Measurements from ENCODE around the gene SLC8A2.

SLC8A2 gene

GRCh38 chr19:47458672-47459071 lies 13.0 kb downstream of the SLC8A2 start:
- no peak for TF ChIP-seq CTCF (IDR thresholded peaks at IDR 0.05; ENCODE audit: borderline replicate concordance, insufficient read depth, low read depth, low read length)
- no peak overlapping the region for H3K4me3 ChIP-seq (ENCODE audit: low read depth, low read length)

DNA sequence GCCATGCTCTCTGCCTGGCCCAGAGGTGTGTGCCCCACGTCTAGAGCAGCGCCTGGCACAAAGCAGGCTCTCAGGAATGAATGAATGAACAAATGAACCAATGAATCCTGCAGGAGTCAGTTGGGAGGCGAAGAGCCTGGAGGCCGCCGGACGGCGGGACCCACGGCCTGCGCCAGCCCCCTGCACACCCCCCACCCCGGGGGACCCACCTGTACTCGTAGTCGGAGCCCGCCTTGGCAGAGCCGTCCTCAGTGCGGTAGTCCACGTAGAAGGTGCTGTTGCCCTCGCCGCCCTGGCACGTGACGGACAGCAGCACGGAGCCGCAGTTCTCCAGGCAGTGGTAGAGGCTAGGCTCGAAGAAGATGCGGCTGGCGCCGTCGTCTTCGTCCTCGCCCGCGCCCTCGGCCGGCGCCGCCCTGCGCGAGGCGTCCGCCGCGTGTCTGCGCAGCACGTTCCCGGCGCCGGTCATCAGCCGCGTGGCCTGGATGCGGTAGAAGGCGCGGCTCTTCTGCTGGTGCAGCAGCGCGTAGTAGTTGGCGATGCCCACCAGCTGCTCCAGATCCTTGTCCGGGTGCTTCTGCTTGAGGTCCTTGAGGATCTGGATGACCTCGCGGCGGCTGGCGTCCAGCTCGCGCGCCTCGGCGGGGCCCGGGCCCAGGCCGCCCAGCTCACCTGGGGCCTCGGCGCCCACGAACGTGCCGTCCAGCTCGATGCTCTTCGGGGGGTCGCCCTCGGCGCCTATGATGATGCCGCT lies 14.8 kb downstream of the SLC8A2 start:
- H3K4me3 ChIP-seq (ENCODE audit: low read depth, low read length): no peak overlapping the region
- TF ChIP-seq CTCF (IDR thresholded peaks at IDR 0.05; ENCODE audit: borderline replicate concordance, insufficient read depth, low read depth, low read length): no peak

GRCh38 chr19:47450478-47450877 lies 21.2 kb downstream of the SLC8A2 start:
- H3K4me3 ChIP-seq (ENCODE audit: low read depth, low read length): no peak overlapping the region
- no peak for TF ChIP-seq CTCF (IDR thresholded peaks at IDR 0.05; ENCODE audit: borderline replicate concordance, insufficient read depth, low read depth, low read length)

DNA sequence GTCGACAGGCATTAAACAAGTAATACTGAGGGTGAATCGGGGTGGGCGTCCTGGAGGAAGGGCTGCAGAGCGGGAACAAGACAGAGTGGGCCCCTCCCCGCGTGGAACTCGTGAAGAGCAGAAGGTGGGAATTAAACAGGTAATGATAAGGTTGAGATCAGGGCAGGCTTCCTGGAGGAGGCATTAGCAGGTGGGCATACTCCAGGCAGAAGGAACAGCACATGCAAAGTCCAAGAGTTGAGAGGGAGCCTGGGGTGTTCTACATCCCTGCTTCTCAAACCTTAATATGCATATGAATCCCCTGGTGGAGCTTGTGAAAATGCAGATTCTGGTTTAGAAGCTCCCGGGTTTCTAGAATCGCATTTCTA lies 23.3 kb downstream of the SLC8A2 start:
- TF ChIP-seq CTCF (IDR thresholded peaks at IDR 0.05; ENCODE audit: borderline replicate concordance, insufficient read depth, low read depth, low read length): no peak
- H3K4me3 ChIP-seq (ENCODE audit: low read depth, low read length): no peak overlapping the region

DNA sequence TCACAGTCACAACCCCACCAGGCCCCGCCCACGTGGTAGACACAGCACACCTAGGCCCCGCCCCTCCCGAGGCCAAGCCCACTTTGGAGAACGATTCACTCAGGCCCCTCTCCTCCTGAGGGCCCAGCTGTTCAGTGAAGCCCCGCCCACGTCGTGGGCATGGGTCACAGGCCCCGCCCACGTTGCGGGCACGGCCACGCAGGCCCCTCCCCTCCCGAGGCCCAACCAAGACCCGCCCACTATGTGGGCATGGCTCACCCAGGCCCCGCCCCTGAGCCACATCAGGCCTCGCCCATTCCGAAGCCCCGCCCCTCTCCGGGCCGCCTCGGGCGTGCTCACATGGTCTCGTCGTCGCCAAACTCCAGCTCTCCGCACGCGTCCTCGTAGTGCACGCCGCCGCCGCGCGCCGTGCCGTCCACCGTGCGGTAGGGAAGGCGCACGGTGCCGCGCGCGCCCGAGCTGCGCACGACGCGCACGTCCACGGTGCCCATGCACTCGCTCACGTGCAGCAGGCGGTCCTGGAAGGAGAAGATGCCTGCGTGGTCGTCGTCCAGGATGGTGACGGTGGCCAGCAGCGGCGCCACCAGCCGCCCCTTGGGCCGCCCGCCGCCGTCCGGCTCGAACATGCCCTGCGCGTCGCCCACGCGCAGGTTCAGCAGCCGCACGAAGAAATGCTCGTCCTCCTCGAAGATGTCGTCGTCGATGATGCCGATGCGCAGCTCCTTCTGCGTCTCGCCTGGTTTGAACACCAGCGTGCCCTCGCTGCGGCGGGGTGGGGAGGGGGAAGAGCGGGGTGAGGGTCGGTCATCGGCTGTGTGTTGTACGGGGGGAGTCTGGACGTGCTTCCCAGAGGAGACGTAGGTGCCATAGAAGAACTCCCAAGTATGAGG lies 24.0 kb downstream of the SLC8A2 start:
- no peak overlapping the region for H3K4me3 ChIP-seq (ENCODE audit: low read depth, low read length)
- no peak for TF ChIP-seq CTCF (IDR thresholded peaks at IDR 0.05; ENCODE audit: borderline replicate concordance, insufficient read depth, low read depth, low read length)

DNA sequence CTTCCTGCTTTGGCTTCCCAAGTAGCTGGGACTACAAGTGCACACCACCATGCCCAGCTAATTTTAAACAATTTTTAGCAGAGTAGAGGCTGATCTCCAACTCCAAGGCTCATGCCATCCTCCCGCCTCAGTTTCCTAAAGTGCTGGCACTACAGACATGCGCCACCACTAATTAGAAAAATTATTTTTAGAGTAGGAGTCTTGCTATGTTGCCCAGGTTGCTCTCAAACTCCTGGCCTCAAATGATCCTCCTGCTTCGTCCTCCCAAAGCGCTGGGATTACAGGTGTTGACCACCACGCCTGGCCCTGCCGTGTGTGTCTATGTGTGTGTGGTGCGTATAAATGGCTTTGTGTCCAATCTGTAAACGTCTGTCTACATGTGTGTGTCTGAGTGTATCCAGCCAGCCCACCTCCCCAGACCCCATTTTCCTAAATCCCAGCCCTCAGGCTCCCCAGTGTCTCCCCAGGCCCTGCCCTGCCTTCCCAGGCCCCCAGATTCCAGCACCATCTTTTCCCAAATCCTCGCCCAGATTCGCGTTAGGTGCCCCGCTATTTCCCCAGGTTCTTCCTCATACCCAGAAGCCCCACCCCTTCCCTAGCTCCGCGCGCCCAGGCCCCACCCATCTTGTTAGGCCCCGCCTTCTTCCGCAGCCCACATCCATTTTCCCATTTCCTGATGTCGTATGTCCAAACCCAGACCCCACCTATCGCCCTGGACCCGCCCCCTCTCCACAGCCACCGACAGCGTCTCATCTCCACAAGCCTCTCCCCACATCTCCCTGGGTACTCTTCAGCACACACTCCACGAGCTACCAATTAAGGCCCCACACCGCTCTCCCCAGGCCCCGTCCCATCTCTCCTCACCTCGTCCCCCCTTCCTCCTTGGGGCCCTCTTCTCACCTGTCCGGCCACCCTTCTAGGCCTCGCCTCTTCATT lies 24.9 kb downstream of the SLC8A2 start:
- no peak overlapping the region for H3K4me3 ChIP-seq (ENCODE audit: low read depth, low read length)
- no peak for TF ChIP-seq CTCF (IDR thresholded peaks at IDR 0.05; ENCODE audit: borderline replicate concordance, insufficient read depth, low read depth, low read length)

All from GM12875 (cell line).